GM21528 (cell line): ENCODE measurements around the gene HDAC7.
A peak's percentile ranks its signal among the peaks of the same experiment; 100 is the strongest.

Experiments used
- ATAC-seq: cut with Tn5 transposase; IDR thresholded peaks from one replicate; pipeline ENCODE4 v1.9.1; 2021; ENCODE audit warnings: mild to moderate bottlenecking, moderate library complexity; ENCODE audit not compliant: unreplicated experiment, low FRiP score

Gene HDAC7

DNA sequence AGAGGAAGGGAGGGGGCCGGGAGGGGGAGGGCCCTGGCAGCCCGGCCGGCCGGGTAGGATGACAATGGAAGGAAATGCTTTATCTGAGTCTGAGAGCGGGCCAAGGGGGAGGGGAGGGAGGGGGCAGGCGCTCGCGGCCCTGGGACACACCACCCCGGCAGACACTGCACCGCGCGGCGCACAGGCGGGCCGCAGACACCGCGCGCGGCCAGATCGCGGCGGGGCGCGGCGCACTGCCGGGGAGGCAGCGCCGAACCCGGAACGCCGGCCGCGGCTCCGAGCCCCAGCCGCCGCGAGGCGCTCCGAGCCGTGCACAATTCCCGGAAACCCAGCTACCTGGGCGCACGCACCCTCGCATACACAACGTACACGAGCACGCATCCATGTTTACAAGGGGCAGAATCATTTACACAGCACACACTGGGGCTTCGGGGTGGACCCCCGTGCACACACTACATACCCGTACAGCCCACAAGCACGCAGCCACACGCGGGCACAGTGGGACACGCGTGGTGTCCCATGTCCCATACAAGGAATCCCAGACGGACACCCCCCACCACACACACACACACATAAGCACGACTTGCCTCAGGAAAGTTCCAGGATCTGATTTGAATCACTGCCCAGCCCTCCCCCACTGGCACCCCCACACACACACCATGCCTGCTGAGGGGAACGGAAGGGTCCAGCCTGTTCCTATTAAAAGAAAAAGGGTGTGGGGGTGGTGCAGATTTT, at the start of gene HDAC7:
TSS of gene HDAC7 (minus strand) at position 8 of the 735 bp plus-strand sequence. CDS start 118 bp downstream, outside the sequence.
- ATAC-seq: no peak

DNA sequence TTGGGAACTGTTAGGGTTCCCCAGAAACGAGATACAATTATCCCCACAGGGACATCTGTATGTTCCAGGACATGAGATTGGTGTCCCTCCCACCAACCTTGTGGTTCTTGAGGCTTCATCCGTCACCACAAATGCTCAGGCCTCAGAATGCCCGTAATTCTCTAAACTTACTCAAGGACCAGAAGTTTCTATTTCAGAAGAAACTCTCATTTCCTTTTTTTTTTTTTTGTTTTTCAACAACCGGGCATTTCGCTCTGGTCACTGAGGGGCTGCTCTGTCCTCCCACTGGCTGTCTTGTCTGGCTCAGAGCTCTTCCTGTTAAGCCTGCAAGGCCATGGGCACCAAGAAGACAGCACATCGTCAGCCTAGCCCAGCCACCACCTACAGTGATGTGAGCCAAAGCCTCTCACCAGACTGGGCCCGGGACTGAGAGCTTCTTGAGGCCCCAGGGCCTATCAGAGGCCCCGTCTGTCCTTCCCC, 48.9 kb upstream of the HDAC7 start:
- peak; percentile 82 for ATAC-seq

DNA sequence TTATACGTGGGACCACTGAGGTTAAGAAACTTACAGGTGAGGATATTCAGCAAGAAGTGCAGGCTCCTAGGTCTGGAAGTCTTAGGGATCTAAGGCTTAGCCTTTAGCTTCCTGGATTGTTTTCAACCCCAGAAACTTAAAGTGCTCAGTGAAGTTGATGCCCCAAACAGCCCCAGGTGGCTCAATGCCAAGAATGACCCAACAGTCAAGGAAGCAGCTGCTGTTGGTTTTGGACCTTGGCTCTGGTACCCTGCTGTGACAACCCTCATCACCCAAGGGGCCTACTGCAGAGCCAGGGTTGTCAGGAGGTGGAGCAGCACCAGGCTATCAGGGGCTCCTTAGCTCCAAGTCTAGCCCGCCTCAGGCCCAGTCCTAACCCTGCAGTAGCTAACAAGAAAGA, 48.3 kb upstream of the HDAC7 start:
- peak; percentile 11 for ATAC-seq

DNA sequence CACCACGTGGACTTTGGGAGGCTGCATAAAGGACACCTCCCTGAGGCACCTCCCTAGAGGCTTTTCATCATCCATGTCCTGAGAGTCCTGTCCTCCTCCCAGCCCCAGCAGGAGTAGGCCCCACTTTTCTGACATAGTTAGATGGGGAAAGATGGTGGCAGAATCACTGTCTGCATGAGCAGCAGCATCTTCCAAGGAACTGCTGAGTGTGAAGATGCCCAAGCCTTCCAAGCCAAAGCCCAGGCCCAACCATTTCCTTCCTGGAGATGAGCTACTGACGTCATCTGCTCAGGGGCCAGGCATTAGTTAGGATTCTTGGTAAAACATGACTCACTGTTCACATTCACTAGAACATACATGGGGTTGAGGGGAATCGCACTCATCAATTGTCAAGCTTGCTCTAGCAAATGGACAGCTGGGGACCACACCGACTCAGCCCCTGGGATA, 47.8 kb upstream of the HDAC7 start:
- ATAC-seq: no peak

DNA sequence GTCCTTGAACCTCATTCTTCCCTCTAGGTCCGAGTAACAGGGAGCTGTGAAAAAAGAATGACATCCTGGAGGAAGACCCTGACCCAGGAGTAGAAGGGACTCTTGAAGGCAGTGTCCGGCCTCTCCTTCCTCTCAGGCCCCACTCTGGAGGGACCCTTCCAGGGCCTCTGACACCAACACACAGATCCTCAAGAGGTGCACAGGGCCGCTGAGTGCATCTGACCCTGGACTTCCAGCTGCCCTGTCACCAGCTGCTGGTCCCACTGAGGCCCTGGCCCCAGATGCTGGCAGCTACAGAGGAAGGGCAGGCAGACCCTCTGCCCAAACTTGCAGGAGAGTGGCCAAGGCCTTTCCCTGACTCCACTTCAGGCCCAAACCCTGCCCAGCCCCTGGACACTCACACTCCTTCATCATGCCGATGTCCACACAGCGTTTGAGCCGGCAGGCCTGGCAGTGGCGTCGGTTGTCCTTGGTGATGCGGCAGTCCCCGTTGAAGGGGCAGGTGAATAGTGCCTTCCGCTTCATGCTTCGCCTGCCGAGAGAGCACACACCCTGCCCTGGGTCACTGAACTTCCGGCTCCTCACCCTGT, 45.0 kb upstream of the HDAC7 start:
- ATAC-seq: no peak

DNA sequence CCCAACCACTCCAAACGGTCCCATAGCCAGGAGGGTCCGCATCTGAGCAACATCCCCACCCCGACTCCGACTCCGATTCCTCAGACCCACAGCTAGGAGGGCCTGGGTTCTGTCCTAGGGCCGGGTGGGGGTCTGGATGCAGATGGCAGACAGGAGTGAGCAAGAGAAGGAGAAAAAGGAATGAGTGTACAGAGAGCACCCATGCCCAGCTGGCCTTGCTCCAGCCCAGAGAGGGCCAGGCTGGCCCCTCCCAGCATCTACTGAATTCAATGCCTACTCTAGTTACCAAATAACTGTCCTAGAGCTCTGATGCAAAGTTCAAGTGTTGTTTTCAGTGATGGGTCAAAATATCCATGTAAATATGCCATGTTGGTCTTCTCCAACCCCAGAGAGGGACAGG, 44.3 kb upstream of the HDAC7 start:
- no peak for ATAC-seq

DNA sequence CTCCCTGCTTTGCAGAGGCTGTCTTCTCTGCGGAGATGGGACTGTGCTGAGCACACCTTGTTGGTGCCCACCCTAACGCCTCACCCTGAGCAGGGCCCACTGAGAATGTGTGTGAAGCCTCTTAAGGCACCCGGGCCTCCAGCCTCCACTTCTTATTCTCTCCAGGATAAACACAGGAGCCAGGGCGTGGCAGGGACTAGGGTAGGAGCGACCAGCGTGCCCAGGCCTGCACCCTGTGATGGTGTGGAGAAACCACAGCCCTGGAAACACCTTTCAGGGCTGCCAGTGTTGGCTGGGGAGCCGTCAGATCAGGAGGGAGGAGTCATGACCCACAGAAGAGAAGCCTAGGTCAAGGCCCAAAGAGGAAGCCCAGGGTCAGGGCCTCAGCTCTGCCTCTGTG, 43.8 kb upstream of the HDAC7 start:
- ATAC-seq: no peak

DNA sequence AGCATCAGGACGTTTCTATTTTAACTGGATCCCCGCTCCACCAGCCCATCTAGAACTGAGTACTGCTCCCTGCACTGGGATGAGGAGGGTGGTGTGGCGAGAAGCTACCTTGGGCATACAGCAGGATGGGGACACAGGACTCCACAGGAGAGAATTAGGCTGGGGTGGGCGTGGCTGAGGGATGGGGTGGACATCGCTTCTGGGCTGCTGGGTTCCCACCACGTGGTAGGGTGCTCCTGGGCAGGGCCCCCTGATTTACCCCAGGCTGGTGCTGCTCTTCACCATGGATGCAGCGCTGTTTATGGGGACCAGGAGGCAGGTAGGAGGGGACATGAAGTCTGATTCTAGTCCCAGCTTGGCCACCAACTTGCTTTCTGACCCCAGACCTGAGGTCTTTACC, 43.2 kb upstream of the HDAC7 start:
- ATAC-seq: no peak

DNA sequence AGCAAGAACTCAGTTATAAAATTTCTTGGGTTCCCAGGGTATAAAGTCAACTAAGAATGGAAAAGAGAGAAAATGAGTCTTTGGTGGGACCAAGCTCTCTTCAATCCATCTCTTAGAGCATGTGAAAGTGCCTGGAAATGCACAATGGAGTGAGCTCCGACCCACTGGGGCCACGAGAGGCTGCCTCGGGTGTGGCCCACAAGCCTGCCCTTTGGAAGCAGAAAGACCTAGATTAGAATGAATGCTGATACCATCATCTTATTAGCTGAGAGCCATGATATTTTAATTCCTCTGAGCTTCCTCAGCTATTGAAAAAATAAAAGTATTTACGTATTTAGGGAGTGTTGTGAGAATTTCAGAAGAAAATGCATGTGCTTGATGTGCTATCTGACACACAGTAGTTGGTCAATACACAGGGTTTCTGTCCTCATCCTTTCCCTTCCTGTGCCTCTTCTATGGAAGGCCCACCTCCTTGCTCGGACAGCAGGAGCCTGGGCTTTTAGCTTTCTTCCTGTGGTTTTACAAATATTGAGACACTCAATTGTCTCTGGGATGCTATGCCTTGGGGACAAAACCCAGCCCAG, 42.6 kb upstream of the HDAC7 start:
- ATAC-seq: no peak

DNA sequence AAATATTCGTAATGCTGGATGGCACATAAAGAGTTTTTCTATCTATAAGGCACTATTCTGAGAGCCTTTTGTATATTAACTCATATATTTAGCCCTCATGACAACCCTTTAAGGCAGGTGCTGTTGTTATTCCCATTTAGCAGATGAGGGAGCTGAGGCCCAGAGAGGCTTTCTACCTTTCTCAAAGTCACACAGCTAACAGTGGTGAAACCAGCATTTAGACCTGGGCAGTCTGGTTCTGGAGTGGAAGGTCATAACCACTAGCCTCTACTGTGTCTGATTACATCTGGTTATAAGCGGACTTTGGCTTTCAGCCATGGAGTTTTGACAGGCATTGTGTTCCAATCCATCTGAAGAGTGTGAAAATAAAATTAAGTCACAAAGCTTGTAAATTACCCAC, 41.2 kb upstream of the HDAC7 start:
- ATAC-seq: no peak

DNA sequence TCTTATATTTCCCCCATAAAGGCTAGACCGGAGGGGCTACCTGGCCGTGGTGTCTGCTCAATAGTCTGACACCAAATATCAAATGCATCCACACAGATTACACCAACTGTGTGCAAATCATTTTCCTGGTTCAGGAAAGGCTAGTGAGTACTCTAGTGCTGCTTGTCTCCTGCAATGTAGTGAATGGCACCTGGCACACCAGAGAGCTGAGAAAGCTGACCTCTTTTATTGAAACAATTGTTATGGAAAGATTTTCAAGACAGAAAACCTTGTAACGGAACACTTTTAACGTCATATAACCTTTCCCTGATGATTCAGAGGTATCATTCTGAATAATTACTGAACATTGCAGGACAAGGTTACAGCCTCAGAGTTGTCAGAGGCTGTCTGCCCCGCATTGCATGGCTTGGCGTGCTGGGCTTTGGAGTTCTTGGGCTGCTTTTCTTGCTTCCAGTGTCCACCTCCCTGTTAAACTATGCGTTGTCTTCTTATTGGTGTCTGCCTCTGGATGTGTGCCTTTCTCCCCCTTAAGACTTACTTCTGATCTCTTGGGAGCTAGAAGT, 40.7 kb upstream of the HDAC7 start:
- no peak for ATAC-seq

DNA sequence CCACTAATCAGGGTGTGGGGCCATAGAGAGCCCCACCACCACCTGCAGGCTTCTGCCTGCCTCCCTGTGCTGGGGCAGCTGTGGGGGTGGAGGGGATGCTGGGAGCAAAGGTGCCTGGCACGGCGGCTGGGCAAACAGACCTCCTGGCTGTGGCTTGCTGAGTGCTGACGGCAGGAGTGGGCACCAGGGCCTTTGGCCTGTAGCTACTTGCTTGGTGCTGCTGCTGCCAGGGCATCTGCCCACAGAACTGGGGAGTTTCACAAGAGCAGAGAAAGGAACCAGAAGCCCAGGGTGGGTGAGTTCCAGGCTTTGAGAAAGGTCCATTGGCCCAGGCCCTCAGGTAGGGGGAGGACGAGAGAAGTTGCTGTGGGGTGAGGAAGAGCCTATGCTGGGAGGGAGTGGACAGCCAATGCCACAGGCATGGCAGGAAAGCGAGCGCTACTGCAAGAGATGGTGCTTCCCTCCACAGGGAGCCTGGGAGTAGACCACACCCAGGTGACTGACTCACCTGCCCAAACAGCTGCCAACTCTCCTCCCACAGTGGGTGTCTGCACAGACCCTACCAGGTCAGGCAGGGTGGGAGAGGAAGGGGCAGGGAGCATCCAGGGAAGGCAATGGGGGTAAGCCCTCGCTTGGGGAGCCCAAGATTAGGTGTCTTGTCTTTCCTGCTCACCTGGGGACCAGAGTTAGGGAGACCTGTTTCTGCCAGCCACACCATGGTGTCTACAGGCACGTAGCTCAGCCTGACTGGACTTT, 39.0 kb upstream of the HDAC7 start:
- no peak for ATAC-seq

DNA sequence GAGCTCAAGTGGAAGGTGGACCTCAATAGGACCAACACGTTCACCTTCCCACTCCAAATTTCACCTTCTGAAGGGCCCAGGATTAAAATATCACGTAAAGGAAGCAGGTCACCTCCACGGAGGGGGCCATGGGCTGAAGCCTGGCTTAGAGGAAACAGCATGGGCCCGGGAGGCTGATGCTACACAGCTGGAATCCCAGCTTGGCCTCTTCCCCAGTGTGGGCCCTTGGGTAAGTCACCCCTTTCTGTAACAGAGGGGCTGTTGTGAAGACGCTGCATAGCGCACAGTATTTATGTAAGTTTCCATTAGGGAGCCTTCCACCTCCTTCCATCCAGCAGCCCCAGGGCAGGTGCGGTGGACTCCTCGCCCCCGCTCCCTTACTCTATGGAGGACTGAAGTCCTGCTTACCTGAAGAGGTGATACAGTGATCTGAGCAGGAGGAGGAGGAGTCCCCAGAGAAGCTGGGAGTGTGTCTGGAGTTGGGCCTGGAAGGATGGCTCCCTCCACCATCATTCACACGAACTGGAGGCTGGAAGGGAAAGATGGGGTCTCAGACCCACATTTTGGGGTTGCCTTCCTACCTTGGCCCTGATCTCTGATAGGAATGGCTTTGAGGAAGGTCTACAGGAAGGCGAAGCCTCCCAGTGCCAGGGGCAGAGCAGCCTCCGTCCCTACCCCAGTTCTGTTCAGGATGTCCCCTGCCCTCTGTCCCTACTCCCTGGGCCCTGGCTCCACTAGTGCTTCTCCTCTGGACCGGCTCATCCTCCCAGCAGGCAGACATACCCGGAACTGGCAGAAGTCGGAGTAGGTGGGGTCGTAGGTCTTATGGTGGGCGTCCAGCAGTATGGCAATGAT, 37.2 kb upstream of the HDAC7 start:
- no peak for ATAC-seq

DNA sequence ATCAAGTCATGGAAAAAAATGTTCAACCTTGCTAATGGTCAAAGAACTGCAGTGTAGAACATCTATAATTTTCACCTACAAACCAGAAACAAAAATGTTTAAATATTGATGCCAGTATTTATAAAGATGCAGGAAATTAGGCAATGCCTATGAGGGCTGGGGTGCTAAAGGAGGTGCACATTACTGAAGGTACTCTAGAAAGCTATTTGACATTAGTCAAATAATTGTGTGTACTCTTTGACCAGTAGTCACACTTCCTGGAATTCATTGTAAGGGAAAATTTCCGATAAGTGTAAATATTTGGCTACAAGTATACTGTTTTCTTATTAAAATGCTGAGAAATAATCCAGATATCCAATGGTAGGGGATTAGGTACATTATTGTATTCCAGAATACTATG, 36.4 kb upstream of the HDAC7 start:
- no peak for ATAC-seq

DNA sequence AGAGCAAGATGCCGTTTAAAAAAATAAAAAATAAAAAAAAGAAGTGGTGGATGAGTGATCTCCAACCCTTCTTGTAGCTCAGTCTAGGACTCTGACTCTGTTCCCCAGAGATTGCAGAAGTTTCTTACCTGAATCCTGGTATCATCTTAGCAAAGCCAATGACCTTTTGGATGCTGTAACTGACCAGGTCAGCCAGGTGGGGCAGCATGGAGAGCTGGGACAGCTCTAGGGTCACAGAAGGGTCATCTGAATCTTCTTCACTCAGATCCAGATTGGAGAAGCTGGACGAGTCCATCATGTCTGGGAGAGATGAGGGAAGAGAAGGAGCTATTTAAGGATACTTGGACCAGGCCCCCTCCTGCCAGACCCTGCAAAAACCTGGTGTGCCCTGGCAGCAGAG, 35.8 kb upstream of the HDAC7 start:
- ATAC-seq: no peak

DNA sequence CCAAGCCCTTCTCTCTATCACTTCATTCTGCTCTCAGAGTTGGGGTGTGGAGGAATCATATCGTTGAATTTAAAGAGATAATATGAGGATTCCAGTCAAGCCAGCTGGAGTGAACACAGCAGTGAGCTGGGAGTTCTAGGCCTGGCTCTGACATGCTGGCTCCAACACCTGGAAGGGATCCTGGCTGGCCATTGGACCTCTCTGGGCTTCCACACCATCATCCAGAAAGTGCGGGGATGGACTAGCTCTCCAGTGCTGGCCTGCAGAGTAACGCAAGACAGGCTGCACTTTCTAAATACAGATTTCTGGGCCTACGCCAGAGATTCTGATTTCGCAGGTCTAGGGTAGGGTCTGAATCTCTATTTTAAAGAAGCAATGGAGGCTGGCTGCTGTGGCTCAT, 34.8 kb upstream of the HDAC7 start:
- no peak for ATAC-seq

DNA sequence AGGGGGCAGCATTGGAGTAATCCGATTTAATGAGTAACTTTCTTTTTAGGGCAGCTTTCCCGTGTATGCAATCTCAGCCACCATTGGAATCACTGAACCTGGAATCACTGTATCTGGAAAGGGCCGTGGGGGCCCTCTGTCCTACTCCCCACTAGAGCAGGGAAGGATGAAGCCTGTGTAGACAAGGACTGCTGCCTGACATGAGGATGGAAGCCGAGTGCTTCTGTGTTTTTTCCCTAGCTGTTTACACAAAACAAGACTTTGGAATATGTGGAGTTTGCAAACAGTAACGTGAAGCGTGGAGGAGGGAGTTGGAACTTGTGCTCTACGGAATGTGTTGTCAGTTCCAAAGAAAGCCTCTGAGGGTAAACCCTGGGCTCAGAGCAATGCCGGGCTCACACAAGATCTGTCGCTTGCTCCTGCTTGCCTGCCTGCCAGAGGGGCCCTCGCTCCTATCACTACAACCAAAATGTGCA, 32.4 kb upstream of the HDAC7 start:
- ATAC-seq: no peak

DNA sequence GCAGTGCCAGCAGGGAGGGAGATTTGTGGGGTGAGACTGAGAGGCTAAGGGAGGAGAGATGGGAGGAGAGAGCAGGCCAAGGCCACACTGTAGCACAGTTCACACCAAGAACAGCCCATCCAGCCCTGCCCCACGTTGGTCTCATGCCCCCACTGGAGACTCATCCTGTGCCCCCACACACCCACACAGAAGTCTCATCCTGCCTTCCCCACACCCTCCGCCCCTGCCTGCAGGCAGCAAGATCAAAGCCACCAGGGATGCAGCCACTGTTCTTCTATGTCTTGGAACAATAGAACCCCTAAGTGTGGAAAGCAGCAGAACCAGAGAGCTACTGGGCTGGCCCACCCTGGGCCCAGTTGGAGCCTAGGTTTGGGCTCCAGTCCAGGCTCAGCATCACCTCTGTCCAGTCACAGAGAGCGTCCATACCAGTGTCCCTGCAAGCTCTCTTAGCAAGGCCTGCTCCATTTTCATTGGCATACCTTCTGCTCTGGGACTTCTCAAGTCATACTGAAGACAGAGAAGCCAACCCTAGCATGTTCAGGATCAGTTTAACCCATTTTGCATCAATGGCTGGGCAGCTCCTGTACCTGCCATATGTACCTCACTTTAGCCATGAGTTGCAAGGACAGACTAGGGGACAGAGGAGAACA, 31.7 kb upstream of the HDAC7 start:
- ATAC-seq: no peak
